Kidney capillary endothelial cell (primary cell): Measurements from ENCODE around the gene INTS2.
"Not testable (repeated sequence)": the region's sequence is repeated elsewhere in the genome, so short reads cannot be mapped to it uniquely, and the experiment has no call there.

ENCODE experiments used
- DNase-seq: peaks from one replicate; pipeline ENCODE4 v3.0.0-alpha.2; 2018; ENCODE audit warnings: low spot score

INTS2 gene

DNA sequence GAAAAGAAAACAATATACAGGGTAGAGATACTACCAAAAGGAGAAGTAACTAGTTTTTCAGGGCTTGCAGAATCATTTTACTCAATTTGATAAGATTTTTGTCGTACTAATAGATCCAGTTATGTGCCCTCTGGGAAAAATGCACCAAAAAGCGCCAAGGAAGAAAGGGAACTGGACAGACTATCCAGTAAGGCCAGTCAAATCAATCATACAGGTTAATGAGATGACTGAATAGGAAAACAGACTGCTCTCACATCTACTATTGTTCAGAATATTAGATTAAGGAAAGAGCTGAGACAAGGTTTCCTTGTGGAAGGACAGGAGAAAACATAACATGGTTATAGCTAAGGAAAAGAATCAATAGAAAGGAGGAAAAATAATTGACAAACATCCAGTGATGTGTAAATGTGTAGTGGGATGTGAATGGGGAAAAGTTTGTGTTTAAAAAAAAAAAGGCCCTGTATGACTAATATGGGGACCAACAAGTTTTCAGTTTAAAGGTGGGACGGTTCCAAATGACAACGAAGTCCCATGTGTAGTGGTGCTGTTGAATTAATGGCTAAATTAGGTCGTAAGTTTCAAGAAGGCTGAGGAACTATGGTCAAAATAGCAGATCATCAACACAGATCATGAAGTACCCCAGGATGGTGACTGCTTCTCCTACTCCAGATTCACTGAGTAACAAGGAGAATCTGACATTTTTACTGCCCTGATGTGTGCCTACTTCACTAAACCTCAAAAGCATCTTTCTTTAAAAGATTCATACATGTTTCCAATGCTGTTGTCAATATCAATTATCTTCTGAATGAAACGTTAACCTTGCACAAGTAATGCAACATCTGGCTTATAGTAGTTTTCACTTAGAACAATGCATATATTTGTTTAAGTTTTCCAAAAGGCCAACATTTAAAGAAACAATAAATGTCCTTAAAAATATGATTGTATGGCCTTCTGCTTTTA is 105.2 kb downstream of the INTS2 start:
- no peak for DNase-seq

DNA sequence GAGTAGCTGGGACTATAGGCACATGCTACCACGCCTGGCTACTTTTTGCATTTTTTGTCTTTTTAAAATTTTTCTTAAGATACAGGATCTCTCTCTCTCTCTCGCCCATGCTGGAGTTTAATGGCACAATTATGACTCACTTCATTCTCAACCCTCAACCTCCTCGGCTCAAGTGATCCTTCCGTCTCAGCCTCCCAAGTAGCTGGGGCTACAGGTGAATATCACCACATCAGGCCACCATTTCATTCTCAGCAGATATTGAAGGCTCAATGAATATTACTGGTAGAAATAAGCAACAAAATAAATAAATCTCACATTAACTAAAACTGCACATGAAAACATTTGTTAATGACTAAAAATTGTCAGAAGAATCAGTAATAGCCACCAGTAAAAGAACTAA is 106.1 kb downstream of the INTS2 start:
- DNase-seq, result no peak

- DNase-seq, result not testable (repeated sequence)
Observed at GRCh38 chr17:61819265-61819664, 108.5 kb downstream of the INTS2 start.

DNA sequence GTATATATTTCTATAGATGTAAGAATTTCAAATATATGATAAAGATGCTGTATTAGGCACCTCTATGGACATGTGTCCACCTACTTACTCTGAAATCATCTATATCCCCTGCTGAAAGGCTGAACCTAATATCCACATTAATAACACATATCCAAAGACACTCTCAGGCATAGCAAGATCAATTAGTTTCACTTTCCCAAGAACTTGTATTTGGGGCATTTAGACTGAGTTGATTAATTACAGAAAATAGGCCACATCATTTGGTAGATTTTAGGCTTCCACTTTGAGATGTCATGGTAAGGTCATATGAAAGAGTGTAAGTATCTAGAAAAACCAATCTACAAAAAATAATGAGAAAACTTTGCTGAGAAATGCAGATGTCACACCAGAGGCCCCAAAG is 109.6 kb downstream of the INTS2 start:
- no peak for DNase-seq

DNA sequence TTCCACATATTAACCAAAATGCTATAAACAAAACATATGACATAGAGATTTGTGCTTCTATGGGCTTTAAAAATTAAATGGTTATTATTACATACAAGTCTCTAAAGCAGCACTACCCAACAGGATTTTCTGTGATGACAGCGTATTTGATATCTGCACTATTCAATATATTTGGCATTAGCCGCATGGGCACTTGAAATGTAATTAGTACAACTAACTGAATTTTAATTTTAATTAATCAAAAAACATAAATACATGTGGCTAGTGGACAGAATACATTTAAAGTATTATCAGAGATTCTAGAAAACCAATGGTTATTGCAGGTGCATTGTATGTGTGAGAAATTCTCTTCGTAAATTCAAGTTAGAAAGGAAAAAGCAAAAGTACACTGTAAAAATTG is 110.3 kb downstream of the INTS2 start:
- no peak for DNase-seq

DNA sequence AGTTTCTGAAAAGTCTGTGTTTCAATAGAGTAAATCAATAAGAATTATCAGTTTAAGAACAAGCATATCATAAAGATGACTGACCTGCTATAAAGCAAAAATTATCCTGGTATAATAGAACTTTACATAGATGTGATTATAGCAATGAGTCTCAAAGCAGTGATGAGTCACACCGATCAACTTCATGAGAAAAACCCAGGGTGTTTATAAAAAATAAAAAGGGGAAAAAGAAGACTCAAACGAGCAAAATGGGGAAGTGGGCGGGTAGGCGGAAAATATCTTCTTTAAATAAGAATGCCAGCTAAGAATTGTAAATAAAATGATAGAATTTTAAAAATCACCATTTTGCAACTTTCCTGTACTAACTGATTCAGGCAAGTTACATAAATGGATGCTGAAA is 111.2 kb downstream of the INTS2 start:
- no peak for DNase-seq

GRCh38 chr17:61815863-61816503 is 111.8 kb downstream of the INTS2 start:
- no peak for DNase-seq
